Bone marrow (tissue), 2 donors: ENCODE measurements around the gene RCC1.
"Not testable (repeated sequence)": the region's sequence is repeated elsewhere in the genome, so short reads cannot be mapped to it uniquely, and the experiment has no call there.

Experiments
- DNase-seq, 2 donors: peaks; one replicate each; lab custom pipeline; 2025; lab: John Stamatoyannopoulos, UW

RCC1 gene

DNA sequence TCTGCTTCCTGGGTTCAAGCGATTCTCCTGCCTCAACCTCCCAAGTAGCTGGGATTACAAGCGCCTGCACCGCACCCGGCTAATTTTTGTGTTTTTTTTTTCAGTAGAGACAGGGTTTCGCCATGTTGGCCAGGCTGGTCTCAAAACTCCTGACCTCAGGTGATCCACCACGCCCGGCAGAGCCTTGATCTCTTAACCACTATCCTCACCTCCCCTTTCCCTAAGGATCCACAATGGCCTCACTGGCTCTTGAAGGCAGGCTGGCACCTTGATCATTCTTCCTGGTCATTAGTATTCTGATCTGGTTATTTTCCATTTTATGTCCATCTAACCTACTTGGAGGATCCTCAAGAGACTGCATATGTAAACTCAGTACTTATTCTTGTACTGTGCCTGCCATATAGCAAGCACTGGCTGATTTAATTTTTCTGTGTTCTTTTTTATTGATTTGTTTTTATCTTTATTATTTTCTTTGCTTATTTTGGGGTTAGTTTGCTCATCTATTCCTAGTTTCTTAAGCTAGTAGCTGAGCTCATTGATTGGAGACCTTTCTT is 6.3 kb downstream of the RCC1 start:
- no peak for DNase-seq

DNA sequence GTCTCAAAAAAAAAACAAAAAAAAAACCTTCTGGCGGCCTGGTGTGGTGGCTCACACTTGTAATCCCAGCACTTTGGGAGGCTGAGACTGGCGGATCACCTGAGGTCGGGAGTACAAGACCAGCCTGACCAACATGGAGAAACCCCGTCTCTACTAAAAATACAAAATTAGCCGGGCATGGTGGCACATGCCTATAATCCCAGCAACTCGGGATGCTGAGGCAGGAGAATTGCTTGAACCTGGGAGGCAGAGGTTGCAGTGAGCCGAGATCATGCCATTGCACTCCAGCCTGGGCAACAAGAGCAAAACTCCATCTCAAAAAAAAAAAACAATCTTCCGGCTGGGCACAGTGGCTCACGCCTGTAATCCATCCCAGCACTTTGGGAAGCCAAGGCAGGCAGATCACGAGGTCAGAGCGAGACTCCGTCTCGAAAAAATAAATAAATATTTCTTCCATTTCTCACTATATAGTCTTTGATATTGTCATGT is 8.6 kb downstream of the RCC1 start:
- DNase-seq, result not testable (repeated sequence)

DNA sequence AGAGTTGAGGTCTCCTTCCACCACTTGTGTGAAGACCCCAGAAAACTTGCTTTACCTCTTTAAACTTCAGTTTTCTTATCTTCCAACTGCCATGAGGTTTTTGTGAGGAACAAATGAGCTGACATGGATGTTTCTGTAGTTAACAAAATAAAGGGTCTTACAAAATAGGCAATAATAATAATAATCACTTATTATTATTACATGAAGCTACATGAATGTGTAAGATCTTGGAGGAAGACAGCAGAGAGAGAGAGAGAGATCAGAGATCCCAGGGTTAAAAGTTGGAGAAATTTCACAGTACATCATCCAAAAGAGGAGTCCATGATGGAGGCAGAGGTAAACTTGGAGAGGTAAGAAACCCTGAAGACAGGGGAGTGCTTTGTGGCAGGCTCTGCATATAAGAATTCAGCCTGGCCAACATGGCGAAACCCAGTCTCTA is 10.7 kb downstream of the RCC1 start:
- no peak for DNase-seq

DNA sequence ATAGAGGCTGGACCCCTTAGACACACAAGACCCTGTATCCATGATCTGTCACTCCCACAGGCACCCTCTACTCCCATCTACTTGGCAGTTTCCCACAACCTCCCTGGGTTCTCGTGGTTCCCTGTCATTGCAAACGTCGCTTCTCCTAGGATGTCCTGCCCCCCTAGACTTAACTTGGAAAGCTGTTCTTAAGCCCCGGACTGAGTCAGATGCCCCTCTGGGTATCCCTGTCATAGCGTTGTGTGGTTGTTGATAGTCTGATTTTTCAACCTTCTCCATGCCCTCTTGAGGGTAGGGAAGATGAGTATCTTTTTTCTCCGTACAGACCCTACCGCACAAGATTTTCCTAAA is 11.8 kb downstream of the RCC1 start:
- no peak for DNase-seq

DNA sequence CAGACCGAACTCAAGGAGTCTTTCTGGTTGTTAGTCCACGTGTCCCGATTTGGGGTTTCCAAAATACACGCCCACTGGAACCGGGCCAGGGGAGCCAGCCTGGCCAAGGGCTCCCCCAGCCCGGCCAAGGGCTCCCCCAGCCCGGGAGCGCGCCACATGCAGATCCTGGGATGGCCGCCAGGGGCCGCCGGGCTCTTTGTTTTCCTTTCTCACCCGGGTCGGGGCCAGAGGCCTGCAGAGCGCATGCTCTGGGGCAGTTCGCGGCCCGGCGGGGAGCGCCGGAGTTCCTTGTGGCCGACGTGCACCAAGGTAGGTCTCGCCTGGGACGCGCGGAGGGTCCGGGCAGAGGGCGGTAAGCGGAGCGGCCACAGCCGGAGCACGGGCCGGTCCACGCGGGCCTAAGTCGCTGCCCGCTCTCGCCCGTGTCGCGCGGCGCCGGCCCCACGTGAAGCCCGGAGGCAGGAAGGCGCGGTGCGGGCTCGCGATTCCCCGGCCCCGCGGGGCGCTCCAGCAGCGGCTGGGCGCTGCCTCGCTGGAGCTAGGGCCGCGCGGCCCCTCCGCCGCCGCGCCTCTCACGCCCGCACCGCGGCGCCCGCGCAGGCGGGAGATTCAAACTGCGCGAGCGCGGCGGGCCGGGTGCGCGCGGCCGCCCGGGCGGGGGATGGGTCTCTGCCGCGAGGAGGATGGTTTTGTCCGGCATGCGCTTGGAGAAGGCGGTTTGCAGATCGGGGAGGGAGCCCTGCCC is 12.3 kb downstream of the RCC1 start:
- peak; percentile 76 to 77 for DNase-seq

DNA sequence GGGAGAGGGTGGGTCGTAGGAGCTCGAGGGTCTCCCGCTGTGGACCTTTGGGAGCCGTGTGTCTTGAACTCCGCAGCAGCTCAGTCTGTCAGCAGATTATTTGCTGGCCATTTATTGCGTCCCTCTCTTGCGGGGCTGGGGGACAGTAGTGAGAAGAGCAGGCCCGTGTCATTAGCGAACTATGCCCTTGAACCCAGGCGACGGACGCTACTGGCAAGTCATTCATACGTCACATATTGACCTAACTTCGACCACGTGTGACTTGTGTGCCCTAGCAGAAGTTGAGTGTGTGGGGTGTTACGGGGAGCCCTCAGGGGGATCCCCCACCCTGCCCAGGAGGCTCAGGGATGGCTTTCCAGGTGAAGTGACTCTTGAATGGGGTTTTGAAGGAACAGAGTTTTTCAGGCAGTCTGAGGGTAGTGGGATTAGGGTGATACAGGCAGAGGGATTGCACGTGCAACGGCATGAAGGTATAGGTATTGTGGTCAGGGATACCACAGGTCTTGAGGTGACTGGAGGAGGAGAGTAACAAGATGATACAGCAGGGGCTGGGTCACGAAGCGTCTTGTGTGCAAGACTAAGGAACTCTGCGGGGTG is 13.0 kb downstream of the RCC1 start:
- DNase-seq, result no peak

DNA sequence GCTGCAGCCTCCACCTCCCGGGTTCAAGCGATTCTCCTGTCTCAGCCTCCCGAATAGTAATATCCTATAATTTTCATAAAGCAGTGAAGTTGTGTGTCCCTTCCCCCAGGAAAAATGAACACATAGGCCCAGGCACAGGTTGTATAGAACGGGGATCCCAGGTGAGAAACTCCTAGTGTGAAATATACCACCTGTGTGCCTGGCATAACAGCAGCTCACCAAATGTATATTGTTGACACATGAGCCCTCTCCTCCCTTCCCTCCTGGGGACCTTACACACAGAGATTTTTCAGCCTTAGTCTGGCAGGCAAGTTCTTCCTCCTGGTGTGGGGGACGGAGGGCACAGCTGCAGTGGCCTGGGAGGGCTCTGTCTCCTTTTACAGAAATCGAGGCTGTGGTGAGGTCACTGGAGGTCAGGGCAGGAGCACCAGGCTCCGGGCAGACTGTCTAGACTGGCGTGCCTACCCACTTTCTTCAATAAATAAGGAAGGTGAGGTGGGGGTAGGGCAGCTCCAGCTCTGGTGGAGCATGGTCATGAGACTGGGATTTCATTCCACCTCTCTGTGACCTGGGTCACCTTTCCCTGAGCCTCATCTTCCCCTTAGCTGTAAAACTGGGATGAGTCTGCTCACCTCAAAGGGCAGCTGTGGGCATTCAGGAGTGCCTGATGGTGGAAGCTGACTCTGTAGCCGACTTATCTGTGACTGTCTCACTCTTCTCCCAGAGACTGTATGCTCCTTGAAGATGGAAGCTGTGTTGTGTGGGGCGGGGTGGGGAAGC is 14.3 kb downstream of the RCC1 start:
- no peak for DNase-seq

DNA sequence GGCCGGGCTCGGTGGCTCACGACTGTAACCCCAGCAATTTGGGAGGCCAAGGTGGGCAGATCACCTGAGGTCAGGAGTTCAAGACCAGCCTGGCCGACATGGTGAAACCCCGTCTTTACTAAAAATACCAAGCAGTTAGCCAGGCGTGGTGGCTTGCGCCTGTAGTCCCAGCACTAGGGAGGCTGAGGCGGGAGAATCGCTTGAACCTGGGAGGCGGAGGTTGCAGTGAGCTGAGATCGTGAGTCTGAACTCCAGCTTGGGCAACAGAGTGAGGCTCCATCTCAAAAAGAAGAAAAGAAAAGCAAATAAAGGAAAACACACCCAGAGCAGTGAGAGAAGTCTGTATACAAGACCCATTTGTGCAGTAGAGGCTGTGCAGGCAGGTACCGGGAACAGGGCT is 15.0 kb downstream of the RCC1 start:
- DNase-seq, result not testable (repeated sequence)

DNA sequence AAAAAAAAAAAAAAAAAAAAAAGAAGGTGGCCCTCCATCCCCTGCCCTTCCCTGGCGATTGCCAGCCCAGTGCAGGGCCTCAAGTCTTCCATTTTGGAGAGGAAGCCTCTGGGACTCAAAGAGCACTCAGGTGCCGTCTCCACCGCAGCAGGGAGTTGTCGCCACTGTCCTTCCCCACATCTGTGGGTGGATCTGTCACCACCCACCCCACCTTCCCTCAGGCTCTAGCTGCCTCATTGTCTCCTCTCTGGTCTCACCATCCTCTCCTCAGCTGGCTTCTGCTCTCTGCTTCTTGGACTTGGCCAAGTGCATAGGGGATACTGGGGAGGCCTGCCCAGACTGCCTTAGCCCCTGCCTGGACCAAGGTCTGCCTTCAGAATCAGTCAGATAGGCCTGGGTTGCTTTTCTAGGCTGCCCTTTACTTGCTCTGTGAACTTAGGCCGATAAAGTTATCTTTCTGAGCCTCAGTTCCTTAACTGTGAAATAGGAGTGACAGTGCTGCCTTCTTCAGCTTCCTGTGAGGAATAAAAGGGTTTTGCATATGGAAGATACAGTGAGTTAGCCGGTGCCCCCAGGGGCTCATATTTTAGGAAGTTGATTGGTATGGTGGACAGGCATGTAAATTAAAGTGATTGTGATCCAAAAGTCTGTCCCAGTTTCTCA is 15.8 kb downstream of the RCC1 start:
- no peak for DNase-seq

DNA sequence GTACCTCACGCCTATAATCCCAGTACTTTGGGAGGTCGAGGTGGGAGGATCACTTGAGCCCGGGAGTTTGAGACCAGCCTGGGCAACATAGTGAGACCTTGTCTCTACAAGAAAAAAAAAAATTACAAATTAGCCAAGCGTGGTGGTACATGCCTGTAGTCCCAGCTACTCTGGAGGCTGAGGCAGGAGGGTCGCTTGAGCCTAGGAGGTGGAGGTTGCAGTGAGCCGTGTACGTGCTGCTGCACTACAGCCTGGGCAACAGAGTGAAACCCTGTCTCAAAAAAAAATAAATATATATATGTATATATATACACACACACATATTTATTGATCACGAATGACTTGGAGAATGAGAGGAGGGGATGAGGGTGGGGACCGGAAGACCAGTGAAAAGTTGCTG is 16.7 kb downstream of the RCC1 start:
- not testable (repeated sequence) for DNase-seq

DNA sequence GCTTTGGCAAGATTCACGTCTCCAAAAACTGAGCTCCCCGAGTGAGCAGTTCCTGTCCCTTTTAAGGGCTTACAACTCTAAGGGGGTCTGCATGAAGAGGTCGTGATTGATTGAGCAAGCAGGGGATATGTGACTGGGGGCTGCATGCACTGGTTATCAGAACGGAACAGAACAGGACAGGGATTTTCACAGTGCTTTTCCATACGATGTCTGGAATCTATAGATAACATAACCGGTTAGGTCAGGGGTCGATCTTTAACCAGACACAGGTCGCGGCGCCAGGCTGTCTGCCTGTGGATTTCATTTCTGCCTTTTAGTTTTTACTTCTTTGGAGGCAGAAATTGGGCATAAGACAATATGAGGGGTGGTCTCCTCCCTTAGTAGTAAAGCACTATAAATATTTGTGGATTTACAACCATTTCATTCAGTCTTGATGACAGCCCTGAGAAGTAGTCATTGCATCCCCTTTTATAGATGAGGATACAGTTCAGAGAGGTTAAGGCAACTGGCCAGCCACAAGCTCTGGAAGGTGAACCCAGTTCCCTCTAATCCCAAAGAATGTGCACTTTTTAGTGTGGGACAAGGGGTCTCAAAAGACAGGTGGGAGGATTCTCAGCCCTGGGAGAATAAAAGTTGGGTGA is 19.3 kb downstream of the RCC1 start:
- DNase-seq, result not testable (repeated sequence)

DNA sequence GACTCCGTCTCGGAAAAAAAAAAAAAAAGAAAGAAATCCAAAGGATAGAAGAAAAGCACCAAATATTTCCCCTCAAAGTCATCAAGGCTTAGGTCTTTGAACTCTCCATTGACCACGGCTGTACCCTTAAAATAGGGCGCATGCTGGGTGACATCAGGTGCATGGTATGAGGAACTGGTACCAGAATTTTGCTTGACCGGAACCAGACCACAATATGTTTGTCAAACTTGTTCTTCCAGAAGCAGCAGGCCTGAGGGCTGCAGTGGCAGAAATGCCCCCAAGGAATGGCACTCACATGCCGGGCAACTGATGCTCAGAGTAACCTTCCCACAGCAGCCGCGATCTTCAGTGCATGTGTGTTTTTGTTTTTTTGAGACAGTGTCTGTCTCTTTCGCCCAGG is 21.0 kb downstream of the RCC1 start:
- no peak for DNase-seq

DNA sequence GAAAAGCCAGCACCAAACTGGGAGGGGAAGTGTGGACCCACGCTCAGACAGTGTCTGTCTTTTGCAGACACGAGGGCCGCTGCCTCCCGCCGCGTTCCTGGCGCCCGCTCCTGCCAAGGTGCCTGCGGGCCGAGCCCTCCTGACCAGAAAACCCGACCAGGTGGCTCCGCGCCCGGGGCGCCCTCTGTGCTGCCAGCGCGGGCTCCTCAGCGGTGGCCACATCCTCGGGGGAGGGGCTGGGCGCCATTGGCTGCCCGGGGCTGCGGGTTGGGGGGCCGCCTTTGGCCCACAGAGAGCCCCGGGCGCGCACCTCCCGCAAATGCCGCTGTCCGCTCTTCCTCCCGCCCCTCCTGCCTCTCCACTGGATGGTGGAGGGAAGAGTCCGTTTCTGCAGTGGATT is 24.6 kb downstream of the RCC1 start:
- no peak for DNase-seq

DNA sequence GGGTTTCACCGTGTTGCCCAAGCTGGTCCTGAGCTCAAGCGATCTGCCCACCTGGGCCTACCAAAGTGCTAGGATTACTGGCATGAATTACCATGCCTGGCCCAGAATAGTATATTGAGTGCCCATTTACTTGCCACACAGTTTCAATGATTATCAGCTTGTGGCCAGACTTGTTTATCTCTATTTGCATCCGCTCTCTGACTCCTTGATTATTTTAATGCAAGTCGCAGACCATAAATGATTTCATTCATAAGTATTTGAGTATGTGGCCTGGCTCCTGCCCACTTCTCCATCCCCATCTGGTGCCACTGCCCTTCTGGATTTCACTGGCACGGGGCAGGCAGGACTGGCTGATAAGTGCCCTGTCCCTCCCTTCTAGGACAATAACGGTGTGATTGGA is 28.8 kb downstream of the RCC1 start:
- DNase-seq, result no peak

DNA sequence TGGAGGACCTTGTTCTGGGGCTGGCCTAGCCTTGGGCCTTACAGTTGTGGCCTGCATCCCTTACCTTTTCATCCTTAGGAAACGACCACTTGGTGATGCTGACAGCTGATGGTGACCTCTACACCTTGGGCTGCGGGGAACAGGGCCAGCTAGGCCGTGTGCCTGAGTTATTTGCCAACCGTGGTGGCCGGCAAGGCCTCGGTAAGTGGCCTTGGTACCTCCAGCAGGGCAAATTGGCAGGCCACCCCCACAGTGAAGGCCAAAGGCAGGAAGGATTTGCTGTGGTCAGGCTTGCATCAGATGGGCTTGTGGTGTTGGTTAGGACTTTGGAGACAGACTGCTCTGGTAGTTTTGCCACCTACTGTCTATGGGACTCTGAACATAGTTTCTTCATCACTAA is 29.3 kb downstream of the RCC1 start:
- DNase-seq, result no peak

DNA sequence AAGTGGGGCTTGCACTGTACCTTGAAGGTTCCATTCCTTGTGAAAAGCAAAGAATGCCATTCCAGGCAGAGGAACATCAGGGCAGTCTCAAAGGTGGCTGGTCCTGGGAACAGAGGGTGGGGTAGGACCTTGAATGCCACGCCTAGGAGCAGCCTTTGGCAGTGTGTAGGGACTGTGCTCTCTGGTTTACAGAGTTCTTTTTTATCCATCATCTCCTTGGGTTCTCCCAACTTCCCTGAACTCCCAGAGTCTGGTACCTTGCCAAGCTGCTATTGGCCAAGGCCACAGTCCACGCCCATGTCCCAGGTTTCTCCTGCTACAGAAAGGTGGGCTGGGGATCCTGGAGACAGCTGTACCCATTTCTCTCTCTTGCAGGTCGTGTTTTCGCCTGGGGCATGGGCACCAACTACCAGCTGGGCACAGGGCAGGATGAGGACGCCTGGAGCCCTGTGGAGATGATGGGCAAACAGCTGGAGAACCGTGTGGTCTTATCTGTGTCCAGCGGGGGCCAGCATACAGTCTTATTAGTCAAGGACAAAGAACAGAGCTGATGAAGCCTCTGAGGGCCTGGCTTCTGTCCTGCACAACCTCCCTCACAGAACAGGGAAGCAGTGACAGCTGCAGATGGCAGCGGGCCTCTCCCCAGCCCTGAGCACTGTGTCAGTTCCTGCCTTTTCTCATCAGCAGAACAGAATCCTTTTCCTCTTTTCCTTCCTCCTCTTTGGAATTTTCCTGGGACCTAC is 31.8 kb downstream of the RCC1 start:
- DNase-seq, result no peak

DNA sequence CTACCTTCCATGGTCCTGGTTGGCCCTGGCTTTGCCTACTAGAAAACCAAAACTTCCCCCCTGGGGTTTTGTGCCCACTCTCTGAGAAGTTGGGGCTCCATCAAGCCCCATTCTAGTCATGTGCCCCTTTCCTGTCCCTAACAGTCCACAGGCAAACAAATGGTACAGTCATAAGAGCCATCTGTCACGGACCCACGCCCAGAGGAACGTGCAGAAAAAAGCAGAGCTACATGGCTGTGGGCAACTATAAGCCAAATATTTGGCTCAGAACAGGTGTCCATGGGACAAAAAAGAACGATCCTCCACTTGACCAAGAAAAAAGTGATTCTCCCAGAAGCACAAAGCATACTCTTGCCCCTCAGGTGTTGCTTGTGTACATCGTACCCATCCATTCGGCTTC is 32.4 kb downstream of the RCC1 start:
- DNase-seq, result no peak

DNA sequence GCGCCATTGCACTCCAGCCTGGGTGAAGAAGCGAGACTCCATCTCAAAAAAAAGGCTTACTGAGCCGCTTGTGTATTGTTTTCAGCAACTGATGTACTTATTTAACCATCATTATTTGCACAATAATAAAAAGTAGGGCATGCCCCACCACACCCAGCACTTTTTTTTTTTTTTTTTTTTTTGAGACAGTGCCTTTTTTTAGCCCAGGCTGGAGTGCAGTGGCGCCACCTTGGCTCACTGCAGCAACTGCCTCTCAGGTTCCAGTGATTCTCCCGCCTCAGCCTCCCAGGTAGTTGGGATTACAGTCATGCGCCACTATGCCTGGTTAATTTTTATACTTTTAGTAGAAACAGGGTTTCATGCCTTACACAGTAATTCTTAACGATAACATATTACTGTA is 34.8 kb downstream of the RCC1 start:
- no peak for DNase-seq

DNA sequence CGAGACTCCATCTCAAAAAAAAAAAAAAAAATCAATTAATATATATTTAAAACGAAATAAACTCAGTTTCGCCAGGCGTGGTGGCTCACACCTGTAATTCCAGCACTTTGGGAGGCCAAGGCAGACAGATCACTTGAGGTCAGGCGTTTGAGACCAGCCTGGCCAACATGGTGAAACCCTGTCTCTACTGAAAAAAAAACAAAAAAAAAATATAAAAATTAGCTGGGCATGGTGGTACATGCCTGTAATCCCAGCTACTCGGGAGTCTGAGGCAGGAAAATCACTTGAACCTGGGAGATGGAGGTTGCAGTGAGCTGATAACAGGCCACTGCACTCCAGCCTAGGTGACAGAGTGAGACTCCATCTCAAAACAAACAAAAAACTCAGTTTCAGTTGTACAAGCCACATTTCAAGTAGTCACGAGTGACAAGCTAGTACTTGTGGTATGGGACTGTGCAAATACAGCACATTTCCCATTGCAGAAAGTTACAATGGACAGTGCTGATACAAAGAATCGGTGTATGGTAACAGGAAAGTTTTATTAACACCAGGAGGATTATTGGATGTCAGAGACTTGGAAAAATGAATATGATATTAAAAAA is 35.7 kb downstream of the RCC1 start:
- DNase-seq, result not testable (repeated sequence)

DNA sequence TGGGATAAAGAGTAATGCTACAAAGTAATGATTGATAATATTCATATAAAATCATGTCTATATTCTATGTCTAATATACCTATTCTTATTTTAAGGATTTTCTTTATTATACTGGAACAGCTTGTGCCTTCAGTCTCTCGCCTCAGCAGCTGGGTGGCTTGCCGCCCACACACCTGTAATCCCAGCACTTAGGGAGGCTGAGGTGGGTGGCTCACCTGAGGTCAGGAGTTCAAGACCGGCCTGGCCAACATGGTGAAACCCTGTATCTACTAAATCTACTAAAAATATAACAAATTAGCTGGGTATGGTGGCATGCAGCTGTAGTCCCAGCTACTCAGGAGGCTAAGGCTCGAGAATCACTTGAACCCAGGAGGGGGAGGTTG is 39.4 kb downstream of the RCC1 start:
- no peak for DNase-seq

DNA sequence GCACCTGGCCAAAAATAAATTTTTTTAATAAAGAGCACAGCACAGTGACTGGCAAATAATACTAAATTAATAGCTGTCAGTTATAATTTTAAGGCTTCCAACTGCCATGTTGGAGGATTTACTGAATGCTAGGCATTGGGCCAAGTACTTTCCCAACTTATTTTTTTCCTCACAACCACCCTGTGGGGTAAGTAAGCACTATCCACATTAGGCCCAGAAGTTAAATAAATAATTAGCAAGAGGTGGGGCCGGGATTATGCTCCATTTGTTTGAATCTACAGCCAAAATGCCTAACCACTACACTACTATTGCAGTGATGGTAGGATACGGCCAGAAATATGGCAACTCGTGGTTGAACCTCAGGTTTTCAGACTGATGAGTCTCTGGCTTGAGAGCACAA is 42.5 kb downstream of the RCC1 start:
- no peak for DNase-seq
